Keratinocyte (primary cell): Measurements from ENCODE around the gene SLC25A21.

Experiments
- EZH2 ChIP-seq: IDR thresholded peaks from one replicate; pipeline ENCODE4 v1.6.1; 2012; ENCODE audit warnings: inconsistent platforms, mild to moderate bottlenecking, low read length, moderate library complexity
- TF ChIP-seq, protein P1 (sequence below), 3 experiments: IDR thresholded peaks in 1 of 3; conservative IDR thresholded peaks in 1 of 3; optimal IDR thresholded peaks in 1 of 3; 2 replicates in 2 of 3; 3 replicates in 1 of 3; pipeline versions ENCODE3 to v1.5.1; 2011; ENCODE audit warnings: low read length in 3 of 3, mild to moderate bottlenecking in 3 of 3, moderate library complexity in 2 of 3, control low read depth in 1 of 3, inconsistent platforms in 1 of 3; ENCODE audit not compliant: insufficient read depth in 2 of 3; ENCODE audit errors: extremely low read depth in 1 of 3

DNA sequence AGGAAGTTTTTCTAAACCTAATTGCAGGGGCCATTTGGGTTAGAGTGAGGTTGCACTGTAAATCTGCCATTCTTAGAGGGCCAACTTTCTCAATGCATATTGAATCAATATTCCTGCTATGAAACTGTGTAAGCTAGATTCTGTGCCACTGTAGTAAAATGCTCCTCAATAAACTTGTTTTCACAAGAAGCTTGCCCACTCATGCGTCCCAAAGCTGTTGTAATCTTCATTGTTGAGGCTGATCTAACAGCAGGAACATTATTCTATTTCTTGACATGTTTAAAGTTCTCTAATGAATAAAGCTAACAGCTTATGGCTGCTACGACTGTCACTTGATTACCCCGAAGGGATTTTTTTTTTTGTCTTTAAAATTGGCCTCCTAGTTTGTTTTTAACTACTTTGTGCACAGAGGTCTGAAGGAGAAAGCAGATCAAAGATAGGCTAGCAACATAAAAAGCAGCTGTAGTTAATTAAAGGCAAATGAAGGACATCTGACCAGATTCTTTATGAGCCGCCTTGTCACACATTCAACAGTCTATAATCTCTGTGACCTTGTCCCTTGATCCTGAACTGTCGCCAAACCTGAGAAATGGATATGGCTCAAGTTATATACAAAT lies 267.0 kb downstream of the SLC25A21 start:
- TF ChIP-seq, protein P1, sequence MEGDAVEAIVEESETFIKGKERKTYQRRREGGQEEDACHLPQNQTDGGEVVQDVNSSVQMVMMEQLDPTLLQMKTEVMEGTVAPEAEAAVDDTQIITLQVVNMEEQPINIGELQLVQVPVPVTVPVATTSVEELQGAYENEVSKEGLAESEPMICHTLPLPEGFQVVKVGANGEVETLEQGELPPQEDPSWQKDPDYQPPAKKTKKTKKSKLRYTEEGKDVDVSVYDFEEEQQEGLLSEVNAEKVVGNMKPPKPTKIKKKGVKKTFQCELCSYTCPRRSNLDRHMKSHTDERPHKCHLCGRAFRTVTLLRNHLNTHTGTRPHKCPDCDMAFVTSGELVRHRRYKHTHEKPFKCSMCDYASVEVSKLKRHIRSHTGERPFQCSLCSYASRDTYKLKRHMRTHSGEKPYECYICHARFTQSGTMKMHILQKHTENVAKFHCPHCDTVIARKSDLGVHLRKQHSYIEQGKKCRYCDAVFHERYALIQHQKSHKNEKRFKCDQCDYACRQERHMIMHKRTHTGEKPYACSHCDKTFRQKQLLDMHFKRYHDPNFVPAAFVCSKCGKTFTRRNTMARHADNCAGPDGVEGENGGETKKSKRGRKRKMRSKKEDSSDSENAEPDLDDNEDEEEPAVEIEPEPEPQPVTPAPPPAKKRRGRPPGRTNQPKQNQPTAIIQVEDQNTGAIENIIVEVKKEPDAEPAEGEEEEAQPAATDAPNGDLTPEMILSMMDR (optimal IDR thresholded peaks at IDR 0.05 in 1 of 3, IDR thresholded peaks at IDR 0.05 in 1 of 3, conservative IDR thresholded peaks at IDR 0.05 in 1 of 3; ENCODE audit: extremely low read depth in 1 of 3, insufficient read depth in 2 of 3, low read length in 3 of 3) = no peak
- no peak for TF ChIP-seq EZH2
